GM20000 (cell line): ENCODE results near the gene GPRIN3.
"Not testable (repeated sequence)": the region's sequence is repeated elsewhere in the genome, so short reads cannot be mapped to it uniquely, and the experiment has no call there.

Source experiments
- DNase-seq: peaks from one replicate; pipeline ENCODE4 v3.0.0; 2012; ENCODE audit warnings: low spot score
- TF ChIP-seq, protein P1 (sequence below): IDR thresholded peaks from 2 replicates; pipeline ENCODE4 v1.5.1; 2012; ENCODE audit warnings: mild to moderate bottlenecking, control low read depth; ENCODE audit errors: extremely low read depth, missing control alignments

The GPRIN3 gene

GRCh38 chr4:89212666-89213381 lies 94.8 kb downstream of the GPRIN3 start:
- no peak for DNase-seq
- TF ChIP-seq, protein P1, sequence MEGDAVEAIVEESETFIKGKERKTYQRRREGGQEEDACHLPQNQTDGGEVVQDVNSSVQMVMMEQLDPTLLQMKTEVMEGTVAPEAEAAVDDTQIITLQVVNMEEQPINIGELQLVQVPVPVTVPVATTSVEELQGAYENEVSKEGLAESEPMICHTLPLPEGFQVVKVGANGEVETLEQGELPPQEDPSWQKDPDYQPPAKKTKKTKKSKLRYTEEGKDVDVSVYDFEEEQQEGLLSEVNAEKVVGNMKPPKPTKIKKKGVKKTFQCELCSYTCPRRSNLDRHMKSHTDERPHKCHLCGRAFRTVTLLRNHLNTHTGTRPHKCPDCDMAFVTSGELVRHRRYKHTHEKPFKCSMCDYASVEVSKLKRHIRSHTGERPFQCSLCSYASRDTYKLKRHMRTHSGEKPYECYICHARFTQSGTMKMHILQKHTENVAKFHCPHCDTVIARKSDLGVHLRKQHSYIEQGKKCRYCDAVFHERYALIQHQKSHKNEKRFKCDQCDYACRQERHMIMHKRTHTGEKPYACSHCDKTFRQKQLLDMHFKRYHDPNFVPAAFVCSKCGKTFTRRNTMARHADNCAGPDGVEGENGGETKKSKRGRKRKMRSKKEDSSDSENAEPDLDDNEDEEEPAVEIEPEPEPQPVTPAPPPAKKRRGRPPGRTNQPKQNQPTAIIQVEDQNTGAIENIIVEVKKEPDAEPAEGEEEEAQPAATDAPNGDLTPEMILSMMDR = no peak

DNA sequence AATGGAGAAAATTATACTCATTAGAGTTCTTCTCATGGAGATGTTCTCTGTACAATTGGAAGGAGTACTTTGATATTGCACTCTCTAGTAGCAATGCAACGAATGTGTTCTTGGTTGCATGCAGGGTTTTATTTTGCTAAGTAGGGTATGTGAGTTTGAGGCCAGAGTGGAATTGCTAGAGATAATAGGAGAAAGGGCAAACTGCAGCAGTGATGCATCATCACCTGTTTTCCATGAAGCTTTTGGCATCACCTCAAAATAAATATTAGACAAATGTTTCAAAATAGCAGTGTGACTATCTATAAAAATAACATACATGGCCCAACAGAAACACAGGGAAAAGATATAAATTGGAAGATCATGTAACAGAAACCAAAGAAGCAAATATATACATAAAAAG lies 103.0 kb downstream of the GPRIN3 start:
- TF ChIP-seq, protein P1 = no peak
- DNase-seq = no peak

DNA sequence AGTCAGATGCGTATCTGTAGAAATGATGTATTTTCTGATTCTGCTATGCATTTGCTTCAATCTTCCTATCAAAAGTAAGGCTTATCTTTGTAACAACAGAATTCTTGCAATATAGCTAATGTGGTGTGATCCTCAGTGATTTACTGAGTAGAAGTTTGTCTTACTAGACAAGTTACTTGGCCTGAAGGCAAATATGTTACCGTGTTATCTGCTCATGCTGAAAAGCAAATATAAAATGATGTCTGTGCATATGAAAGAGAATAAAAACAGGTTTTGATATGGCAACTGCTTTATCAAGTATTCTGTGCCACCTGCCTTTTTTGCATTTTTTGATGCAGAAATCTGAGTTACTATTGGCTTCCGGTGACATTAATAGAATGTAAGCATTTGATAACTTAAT lies 103.7 kb downstream of the GPRIN3 start:
- DNase-seq = no peak
- TF ChIP-seq, protein P1 = no peak

- DNase-seq = not testable (repeated sequence)
Measured at GRCh38 chr4:89199394-89199793, 108.2 kb downstream of the GPRIN3 start.

- TF ChIP-seq, protein P1 = no peak
- DNase-seq = no peak
Measured at GRCh38 chr4:89197920-89198319, 109.7 kb downstream of the GPRIN3 start.

DNA sequence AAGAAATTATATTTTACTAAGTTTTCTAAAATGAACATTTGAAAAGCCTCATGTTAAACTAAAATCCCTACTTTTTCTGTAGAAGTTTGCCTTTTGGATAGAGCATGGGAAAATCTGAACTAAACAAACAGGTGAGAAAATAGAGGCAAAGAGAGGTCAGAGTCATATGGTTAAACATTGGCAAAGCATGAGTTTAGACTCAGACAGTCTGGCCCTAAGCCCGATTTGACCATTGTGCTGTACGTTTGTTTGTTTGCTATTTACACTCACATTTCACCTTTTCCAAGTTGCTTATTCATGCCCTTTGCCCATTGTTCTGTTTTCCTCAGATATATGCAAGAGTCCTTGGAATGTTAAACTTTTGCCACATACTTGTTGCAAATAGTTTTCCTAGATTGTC lies 110.9 kb downstream of the GPRIN3 start:
- TF ChIP-seq, protein P1 = no peak
- no peak for DNase-seq

DNA sequence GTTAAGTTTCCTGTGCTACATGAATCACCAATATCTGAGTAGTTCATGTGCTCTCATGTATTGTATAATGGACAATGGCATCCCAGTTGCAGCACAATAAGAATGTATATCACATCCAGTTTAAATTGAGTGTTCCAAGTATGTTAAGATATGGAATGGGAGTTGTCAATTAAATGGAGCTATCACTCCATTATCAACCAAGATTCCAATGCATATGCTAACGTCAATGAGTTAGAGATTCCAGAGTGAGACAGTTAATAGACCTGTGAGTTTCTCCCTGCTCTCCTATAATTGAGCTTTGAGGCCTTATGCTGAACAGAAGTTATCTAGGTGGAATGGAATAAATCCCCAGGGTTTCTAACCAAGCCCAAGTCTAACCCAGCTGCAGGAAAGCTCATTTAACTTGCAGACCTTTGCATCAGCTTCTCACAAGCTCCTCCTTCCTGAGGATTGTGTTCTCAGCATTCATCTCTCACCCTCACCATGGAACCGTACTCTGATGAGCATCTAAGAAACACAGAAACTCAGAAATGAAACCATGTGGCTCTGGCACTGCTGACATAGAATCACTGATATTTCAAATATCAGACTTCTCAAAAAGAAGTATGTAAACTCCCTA lies 111.4 kb downstream of the GPRIN3 start:
- TF ChIP-seq, protein P1 = no peak
- DNase-seq = no peak

- no peak for DNase-seq
- TF ChIP-seq, protein P1 = no peak
Measured at GRCh38 chr4:89193843-89194242, 113.8 kb downstream of the GPRIN3 start.
